ENCODE measurements around the gene TDRD1. TPM values are rescaled to one million over a fixed set of nuclear protein-coding genes. Genes with fewer than 3 reads are reported as not detected.

TDRD1 gene
- total RNA-seq, 1 donor from 2014 or later: not detected

DNA sequence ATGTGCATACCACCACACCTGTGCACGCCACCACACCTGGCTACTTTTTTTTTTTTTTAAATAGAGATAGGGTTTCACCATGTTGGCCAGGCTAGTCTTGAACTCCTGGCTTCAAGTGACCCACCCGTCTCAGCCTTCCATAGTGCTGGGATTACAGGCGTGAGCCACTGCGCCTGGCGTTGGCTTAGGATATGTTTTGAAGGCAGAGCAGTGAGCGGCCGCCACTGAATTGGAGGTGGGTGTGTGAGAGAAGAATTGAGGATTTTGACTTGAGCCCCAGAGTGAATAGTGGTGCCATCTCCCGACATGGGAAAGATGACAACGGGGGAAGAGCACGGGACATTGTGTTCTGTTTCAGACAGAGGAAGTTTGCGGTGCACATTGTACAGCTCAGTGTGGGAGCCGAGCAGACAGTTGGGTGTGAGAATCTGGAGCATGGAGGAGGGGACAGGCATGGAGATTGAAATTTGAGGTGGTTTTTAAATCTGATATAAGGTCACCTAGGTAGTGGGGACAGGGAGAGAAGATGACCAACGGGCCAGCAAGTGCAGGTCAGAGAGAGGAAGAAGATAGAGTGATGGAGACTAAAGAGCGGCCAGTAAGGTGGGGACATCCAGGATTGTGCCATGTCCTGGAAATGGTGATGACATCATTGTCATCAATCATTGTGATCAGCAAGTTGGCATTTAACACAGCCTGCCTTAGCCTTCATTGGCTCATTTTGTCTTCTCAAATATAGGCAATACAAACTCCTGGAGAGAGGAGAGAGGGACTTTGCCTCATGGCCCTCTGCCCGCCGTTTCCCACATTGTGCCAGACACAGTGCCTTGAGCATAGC is 95.7 kb downstream of the TDRD1 start:
- TF ChIP-seq, protein P1, sequence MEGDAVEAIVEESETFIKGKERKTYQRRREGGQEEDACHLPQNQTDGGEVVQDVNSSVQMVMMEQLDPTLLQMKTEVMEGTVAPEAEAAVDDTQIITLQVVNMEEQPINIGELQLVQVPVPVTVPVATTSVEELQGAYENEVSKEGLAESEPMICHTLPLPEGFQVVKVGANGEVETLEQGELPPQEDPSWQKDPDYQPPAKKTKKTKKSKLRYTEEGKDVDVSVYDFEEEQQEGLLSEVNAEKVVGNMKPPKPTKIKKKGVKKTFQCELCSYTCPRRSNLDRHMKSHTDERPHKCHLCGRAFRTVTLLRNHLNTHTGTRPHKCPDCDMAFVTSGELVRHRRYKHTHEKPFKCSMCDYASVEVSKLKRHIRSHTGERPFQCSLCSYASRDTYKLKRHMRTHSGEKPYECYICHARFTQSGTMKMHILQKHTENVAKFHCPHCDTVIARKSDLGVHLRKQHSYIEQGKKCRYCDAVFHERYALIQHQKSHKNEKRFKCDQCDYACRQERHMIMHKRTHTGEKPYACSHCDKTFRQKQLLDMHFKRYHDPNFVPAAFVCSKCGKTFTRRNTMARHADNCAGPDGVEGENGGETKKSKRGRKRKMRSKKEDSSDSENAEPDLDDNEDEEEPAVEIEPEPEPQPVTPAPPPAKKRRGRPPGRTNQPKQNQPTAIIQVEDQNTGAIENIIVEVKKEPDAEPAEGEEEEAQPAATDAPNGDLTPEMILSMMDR (conservative IDR thresholded peaks at IDR 0.05; ENCODE audit: low read depth, low read length): no peak
- no peak for DNase-seq (ENCODE audit: low read depth)

DNA sequence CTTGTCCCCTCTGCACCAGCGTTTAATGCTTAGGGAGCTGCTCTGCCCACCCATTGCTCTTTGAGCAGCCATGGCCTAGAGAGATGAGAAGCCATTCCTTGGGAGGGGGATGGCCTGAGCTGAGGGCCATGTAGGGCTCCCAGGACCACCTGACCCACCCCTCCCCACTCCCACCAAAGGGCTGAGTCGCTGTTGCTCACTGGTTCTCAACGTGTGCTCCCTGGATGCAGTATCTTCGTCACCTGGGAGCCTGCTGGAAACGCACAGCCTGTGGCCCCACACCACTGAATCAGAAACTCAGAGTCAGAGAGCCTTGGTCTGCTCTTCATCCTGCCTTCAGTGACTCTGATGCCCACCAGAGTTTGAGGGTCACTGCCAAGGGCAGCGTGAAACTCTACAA is 96.9 kb downstream of the TDRD1 start:
- no peak for DNase-seq (ENCODE audit: low read depth)
- H3K4me3 ChIP-seq (ENCODE audit: low read depth, low read length): no peak overlapping the region
- TF ChIP-seq, protein P1 (conservative IDR thresholded peaks at IDR 0.05; ENCODE audit: low read depth, low read length): no peak

More for the DNA sequence above, 95.7 kb downstream of the TDRD1 start:
- no peak overlapping the region for H3K4me3 ChIP-seq (ENCODE audit: low read depth, low read length)

DNA sequence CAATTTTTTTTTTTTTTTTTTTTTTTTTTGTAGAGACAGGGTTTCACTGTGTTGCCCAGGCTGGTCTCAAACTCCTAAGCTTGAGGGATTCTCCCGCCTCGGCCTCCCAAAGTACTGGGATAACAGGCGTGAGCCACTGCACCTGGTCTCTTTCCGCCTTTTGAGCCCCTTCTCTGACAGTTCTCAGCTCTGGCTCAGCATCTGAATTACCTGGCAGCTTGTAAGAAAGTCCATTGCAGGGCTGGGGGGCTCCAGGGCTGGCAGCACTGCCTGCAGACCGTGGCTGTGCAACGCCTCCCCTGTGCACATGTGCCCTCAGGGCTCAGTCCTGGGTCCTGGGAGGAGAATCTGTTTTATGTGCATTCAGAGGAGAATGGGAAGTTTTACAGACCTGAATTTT is 97.5 kb downstream of the TDRD1 start:
- no peak overlapping the region for H3K4me3 ChIP-seq (ENCODE audit: low read depth, low read length)
- TF ChIP-seq, protein P1 (conservative IDR thresholded peaks at IDR 0.05; ENCODE audit: low read depth, low read length): no peak
- no peak for DNase-seq (ENCODE audit: low read depth)

DNA sequence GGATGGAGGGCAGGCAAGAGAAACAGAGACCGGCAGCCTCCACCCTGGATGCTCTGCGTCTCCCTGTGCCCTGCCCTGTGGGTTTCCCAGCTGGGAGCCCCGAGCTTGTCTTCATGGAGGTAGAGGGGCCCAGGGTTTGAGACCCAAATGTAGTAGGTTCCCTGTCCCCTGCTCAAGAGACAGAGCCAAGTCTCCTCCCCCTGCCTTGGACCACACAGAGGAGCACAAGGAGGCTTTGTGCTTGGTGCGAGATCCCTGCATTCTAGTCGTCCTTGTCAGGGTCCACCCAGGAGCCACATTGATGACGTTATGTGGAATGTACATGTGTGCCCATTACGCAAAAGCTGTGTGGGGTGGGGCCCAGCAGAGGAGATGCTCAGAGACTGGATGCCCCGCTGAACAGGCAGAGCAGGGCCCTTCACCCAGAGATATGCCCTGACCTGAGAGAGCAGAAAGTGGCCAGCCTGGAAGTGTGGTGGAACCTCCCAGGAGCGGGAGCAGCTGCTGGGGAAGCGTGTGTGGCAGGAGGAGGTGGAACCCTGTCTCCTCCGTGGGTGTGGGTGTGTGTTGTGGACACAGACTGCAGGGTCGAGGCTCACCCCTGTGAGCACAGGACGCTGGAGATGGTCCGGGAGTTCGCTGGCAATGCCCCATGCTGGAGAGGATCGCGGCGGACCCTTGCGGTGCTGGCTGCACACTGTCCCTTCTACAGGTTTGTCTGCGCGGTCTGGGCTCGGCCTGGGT is 99.2 kb downstream of the TDRD1 start:
- no peak for DNase-seq (ENCODE audit: low read depth)
- TF ChIP-seq, protein P1 (conservative IDR thresholded peaks at IDR 0.05; ENCODE audit: low read depth, low read length): no peak
- H3K4me3 ChIP-seq (ENCODE audit: low read depth, low read length): no peak overlapping the region

DNA sequence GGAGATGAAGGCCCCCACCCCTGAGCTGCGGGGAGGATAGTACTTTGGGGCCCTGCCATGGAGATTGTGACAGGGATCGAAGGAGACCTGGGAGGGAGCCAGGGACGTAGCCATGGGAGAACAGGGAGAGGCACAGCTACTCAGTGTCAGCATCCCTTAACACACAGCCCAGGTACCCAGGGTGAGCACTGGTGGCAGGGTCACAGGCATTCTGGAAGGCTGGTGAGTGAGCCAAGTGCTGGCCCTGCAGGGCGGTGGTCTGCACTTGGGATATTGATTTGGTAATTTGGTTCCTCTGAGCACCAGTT is 99.7 kb downstream of the TDRD1 start:
- H3K4me3 ChIP-seq (ENCODE audit: low read depth, low read length): no peak overlapping the region
- TF ChIP-seq, protein P1 (conservative IDR thresholded peaks at IDR 0.05; ENCODE audit: low read depth, low read length): no peak
- no peak for DNase-seq (ENCODE audit: low read depth)

DNA sequence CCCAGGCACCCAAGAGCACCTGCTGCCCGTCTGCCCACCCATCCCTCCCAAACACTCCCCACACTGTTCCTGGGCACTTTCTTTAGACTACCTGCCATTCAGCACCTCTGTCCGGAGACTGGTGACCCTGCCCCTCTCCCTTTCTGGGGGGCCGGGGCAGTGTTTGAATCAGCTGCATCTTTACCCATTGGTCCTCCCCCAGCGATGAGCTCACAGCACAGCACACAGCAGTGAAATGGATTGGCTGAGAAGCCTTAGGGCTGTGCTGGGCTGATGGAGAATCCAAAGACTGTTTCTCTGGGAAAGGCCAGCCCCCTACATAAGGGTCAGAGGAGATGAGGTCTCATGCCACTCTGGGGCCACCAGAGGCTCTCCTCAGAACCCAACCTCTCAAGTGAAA is 100.1 kb downstream of the TDRD1 start:
- H3K4me3 ChIP-seq (ENCODE audit: low read depth, low read length): no peak overlapping the region
- DNase-seq (ENCODE audit: low read depth): no peak
- TF ChIP-seq, protein P1 (conservative IDR thresholded peaks at IDR 0.05; ENCODE audit: low read depth, low read length): no peak

Measured in epithelial cell of proximal tubule (primary cell).